Caco-2 (cell line): Measurements from ENCODE around the gene LPIN1. TPM values are rescaled to one million over a fixed set of nuclear protein-coding genes. Genes with fewer than 3 reads are reported as not detected.

ENCODE experiments used
- BruUV-seq: library from RNA; stranded (reverse); fragments of 400-500 nt; replicated peaks from 2 replicates; lab custom pipeline; 2021; lab: Mats Ljungman, UMichigan
- CTCF ChIA-PET: fragments of 300-600 bp; sonication (Branson Sonifier 250); formaldehyde crosslinking; loops from one replicate; lab custom pipeline; 2022; ENCODE audit warnings: antibody characterized with exemption; lab: Charles Lee
- POLR2A ChIA-PET: fragments of 300-600 bp; sonication (Branson Sonifier 250); formaldehyde crosslinking; loops from one replicate; lab custom pipeline; 2022; ENCODE audit warnings: antibody characterized with exemption; lab: Charles Lee
- DNase-seq, 2 experiments: peaks; one replicate each; pipeline versions ENCODE4 v3.0.0 to v3.0.0-alpha.2; 2020 to 2022
- H3K27me3 ChIP-seq: replicated peaks from 2 replicates; pipeline ENCODE4 v1.6.0; 2011; ENCODE audit warnings: low read length; ENCODE audit not compliant: control insufficient read depth, insufficient read depth
- H3K36me3 ChIP-seq: 2 replicates; pipeline ENCODE4 v1.5.1; 2011; ENCODE audit warnings: low read length; ENCODE audit not compliant: control insufficient read depth, insufficient read depth
- H3K4me1 ChIP-seq: fragments of 250-450 bp; sonication (Bioruptor Pico); 2 replicates; pipeline ENCODE4 v1.5.1; 2020; ENCODE audit warnings: mild to moderate bottlenecking
- H3K4me3 ChIP-seq: 2 replicates; pipeline ENCODE4 v1.5.1; 2011; ENCODE audit warnings: low read depth, mild to moderate bottlenecking, control low read depth, low read length
- H3K9me3 ChIP-seq: fragments of 250-450 bp; sonication (Bioruptor Pico); 2 replicates; pipeline ENCODE4 v1.5.1; 2020; ENCODE audit warnings: mild to moderate bottlenecking, moderate library complexity
- H3K27ac Mint-ChIP-seq: one replicate; pipeline ENCODE4 v1.8.0; 2022; ENCODE audit warnings: mixed read lengths; ENCODE audit not compliant: unreplicated experiment
- H3K27me3 Mint-ChIP-seq: one replicate; pipeline ENCODE4 v1.8.0; 2022; ENCODE audit warnings: mixed read lengths; ENCODE audit not compliant: insufficient read depth, unreplicated experiment
- H3K36me3 Mint-ChIP-seq: one replicate; pipeline ENCODE4 v1.8.0; 2022; ENCODE audit warnings: mild to moderate bottlenecking, mixed read lengths; ENCODE audit not compliant: insufficient read depth, unreplicated experiment
- H3K4me1 Mint-ChIP-seq: one replicate; pipeline ENCODE4 v1.8.0; 2022; ENCODE audit warnings: low read depth, mixed read lengths; ENCODE audit not compliant: unreplicated experiment
- H3K4me3 Mint-ChIP-seq: one replicate; pipeline ENCODE4 v1.8.0; 2022; ENCODE audit warnings: mild to moderate bottlenecking, moderate library complexity, mixed read lengths; ENCODE audit not compliant: unreplicated experiment
- H3K9me3 Mint-ChIP-seq: one replicate; pipeline ENCODE4 v1.8.0; 2022; ENCODE audit warnings: mixed read lengths; ENCODE audit not compliant: unreplicated experiment
- intact Hi-C: fragments of 100-400 bp; cut with micrococcal nuclease; formaldehyde crosslinking; loops from one replicate; pipeline ENCODE4 v1.10.0; 2022; ENCODE audit not compliant: unreplicated experiment
- total RNA-seq: library from RNA; stranded (reverse); gene quantifications from 2 replicates; pipeline ENCODE4 v1.2.3, GENCODE V29; 2022
- TF ChIP-seq, protein P1 (sequence below), 2 experiments: fragments of 200-600 bp in 1 of 2; IDR thresholded peaks; 1 replicate in 1 of 2; 2 replicates in 1 of 2; pipeline versions ENCODE4 v1.5.1 to v1.8.0; 2011 to 2022; ENCODE audit warnings: antibody characterized with exemption in 1 of 2, control low read depth in 1 of 2, inconsistent platforms in 1 of 2, low read depth in 1 of 2, low read length in 1 of 2, mild to moderate bottlenecking in 1 of 2, moderate library complexity in 1 of 2; ENCODE audit not compliant: insufficient read depth in 1 of 2, severe bottlenecking in 1 of 2, unreplicated experiment in 1 of 2

The LPIN1 gene
- total RNA-seq, 1 experiment from 2014 or later, result 12.5 TPM

DNA sequence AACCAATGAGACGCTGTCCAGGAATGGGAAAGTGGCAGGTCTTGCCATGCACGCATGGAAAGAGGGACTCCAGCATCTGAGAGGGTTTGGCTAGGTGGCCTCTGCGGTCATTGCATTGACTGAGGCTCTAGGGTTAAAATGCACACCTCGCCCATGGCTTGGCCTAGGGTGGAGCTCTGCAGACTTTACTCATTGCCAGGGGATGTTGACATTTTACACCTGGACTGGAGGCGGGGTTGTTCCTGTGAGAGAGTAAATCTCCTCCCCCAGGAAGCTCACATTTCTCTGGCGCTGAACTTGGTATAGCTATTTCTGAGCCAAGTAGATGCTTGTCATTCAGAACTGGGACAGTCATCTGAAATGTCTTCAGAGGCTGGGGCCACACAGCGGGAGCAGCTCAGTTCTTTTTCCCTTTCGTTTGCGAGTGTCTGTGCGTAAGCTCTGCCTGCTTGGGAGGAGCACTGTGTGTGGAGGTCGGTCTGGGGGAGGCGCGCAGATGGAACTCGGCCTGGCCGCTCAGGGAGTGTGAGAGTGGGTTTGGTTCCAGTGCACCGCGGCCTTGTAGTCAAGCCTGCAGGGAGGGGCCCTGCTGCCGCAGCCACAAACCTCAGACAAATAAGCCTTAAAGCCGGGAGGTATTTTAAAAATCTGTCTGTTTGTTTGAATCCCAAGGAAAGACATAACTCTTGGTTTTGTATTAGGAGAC is 76.5 kb downstream of the LPIN1 start:
- H3K36me3 ChIP-seq, result no peaks in the 10 kb centered on the region
- peak in 1 of 2 experiments; percentile 18 for DNase-seq

DNA sequence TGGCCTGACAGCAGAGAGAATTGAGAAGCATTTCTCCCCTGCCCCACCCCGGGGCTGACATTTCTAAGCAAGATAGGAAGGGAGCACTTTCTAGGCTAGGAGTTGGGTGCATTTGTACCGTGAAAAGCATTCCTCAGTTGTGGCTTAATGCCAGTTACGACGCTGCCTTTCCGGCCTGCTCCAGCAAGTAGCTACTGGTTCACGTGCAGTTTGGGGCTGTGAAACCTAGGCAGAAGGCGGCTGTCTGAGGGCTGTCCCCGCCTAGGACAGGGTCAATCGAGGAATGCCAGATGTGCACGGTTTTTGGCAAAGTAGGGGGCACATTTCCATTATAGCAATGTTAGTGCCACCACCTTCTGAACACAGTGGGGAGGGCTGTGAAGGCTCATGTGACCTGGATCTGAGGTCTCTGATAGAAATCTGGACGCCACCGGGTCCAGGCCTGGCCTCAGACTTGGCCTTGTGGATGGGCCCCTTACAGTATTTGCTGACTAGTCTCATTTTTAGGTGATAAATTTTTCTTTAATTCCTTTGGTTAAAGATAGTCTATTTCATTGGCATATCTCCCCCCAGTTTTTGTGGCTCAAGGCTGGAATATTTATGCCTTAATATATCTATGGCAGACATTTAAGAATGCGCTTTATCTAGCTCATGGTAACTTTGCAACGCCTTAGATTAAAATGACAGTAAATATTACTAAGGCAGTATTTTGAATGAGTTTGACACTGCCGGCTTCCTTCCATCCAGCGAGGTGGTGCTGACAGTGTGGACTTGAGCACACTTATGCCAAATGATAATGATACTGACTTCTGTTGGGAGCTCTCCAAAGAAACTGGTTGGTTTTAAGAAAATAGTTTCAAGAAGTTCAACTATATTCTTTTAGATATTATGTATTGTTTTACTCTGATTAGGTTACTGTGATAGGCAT is 78.7 kb downstream of the LPIN1 start:
- no peaks in the 10 kb centered on the region for H3K9me3 Mint-ChIP-seq
- H3K4me3 ChIP-seq, result no peak overlapping the region
- H3K36me3 ChIP-seq, result no peaks in the 10 kb centered on the region
- no peaks in the 10 kb centered on the region for H3K9me3 ChIP-seq
- H3K27me3 Mint-ChIP-seq, result no peaks in the 10 kb centered on the region
- H3K27ac Mint-ChIP-seq, result no peak overlapping the region
- TF ChIP-seq, protein P1, sequence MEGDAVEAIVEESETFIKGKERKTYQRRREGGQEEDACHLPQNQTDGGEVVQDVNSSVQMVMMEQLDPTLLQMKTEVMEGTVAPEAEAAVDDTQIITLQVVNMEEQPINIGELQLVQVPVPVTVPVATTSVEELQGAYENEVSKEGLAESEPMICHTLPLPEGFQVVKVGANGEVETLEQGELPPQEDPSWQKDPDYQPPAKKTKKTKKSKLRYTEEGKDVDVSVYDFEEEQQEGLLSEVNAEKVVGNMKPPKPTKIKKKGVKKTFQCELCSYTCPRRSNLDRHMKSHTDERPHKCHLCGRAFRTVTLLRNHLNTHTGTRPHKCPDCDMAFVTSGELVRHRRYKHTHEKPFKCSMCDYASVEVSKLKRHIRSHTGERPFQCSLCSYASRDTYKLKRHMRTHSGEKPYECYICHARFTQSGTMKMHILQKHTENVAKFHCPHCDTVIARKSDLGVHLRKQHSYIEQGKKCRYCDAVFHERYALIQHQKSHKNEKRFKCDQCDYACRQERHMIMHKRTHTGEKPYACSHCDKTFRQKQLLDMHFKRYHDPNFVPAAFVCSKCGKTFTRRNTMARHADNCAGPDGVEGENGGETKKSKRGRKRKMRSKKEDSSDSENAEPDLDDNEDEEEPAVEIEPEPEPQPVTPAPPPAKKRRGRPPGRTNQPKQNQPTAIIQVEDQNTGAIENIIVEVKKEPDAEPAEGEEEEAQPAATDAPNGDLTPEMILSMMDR (IDR thresholded peaks at IDR 0.05; ENCODE audit: insufficient read depth in 1 of 2, low read depth in 1 of 2, low read length in 1 of 2, severe bottlenecking in 1 of 2, unreplicated experiment in 1 of 2), result no peak
- intact Hi-C loops, result no loop called here
- no peaks in the 10 kb centered on the region for H3K36me3 Mint-ChIP-seq
- DNase-seq, result no peak
- H3K27me3 ChIP-seq, result no peaks in the 10 kb centered on the region
- POLR2A ChIA-PET, result no interaction called here
- CTCF ChIA-PET, result no interaction called here
- H3K4me3 Mint-ChIP-seq, result no peak overlapping the region
- no TSS peak for BruUV-seq
- H3K4me1 ChIP-seq, result 0 out of 2 replicates have a peak, but pooled peaks cover 7% of the 10 kb centered on the region
- peaks cover 6% of the 10 kb centered on the region for H3K4me1 Mint-ChIP-seq

More for the DNA sequence above, 76.5 kb downstream of the LPIN1 start:
- ChIA-PET POLR2A (no interaction called here), CTCF (no interaction called here)
- peaks cover 11% of the 10 kb centered on the region for H3K36me3 Mint-ChIP-seq
- peaks cover 6% of the 10 kb centered on the region for H3K4me1 Mint-ChIP-seq
- H3K9me3 Mint-ChIP-seq, result no peaks in the 10 kb centered on the region
- TF ChIP-seq, protein P1 (IDR thresholded peaks at IDR 0.05; ENCODE audit: insufficient read depth in 1 of 2, low read depth in 1 of 2, low read length in 1 of 2, severe bottlenecking in 1 of 2, unreplicated experiment in 1 of 2), result no peak
- no peak overlapping the region for H3K4me3 Mint-ChIP-seq
- intact Hi-C loops, result no loop called here
- H3K27ac Mint-ChIP-seq, result no peak overlapping the region
- no peak overlapping the region for H3K4me3 ChIP-seq
- no TSS peak for BruUV-seq
- no peaks in the 10 kb centered on the region for H3K27me3 Mint-ChIP-seq
- no peaks in the 10 kb centered on the region for H3K27me3 ChIP-seq
- H3K9me3 ChIP-seq, result no peaks in the 10 kb centered on the region
- H3K4me1 ChIP-seq, result peaks cover 12% of the 10 kb centered on the region

DNA sequence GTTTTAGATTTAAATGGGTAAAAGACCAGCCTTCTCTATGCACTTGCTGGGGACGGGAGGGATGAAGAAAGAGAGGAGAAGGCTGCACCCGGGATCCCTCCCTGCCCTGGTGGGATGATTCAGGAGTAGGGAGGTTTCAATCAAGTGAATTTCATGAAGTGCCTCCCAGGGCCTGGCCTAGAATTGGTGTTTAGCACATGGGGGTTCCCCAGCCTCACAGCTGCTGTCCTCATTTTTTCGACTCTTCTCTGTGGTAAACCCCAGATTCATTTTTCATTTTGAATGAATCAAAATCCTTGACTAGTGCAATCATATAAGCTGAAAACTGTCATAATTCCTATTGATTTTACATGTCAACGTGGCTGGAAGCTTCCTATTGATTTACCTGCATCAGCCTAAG is 81.1 kb downstream of the LPIN1 start:
- no peaks in the 10 kb centered on the region for H3K27me3 Mint-ChIP-seq
- intact Hi-C loops, result no loop called here

More for the DNA sequence above, 81.1 kb downstream of the LPIN1 start:
- Histone ChIP-seq H3K9me3 (no peaks in the 10 kb centered on the region), H3K36me3 (no peaks in the 10 kb centered on the region), H3K4me1 (0 out of 2 replicates have a peak, but pooled peaks cover 5% of the 10 kb centered on the region), H3K4me3 (no peak overlapping the region), H3K27me3 (no peaks in the 10 kb centered on the region)
- CTCF ChIA-PET, result no interaction called here
- BruUV-seq, result no TSS peak
- POLR2A ChIA-PET, result no interaction called here
- TF ChIP-seq, protein P1 (IDR thresholded peaks at IDR 0.05; ENCODE audit: insufficient read depth in 1 of 2, low read depth in 1 of 2, low read length in 1 of 2, severe bottlenecking in 1 of 2, unreplicated experiment in 1 of 2), result no peak
- Mint-ChIP-seq H3K4me3 (no peak overlapping the region), H3K9me3 (no peaks in the 10 kb centered on the region), H3K36me3 (no peaks in the 10 kb centered on the region), H3K4me1 (peaks cover 6% of the 10 kb centered on the region), H3K27ac (no peak overlapping the region)
- DNase-seq, result no peak
